Neuron (in vitro differentiated cells): ENCODE data around the gene RGS7.

Experiments
- H2AFZ ChIP-seq: one replicate; pipeline ENCODE4 v1.6.1; 2013; ENCODE audit warnings: low read depth, mild to moderate bottlenecking, inconsistent platforms, low read length, moderate library complexity
- H3K27me3 ChIP-seq: one replicate; pipeline ENCODE4 v1.6.1; 2013; ENCODE audit warnings: low read length; ENCODE audit not compliant: insufficient read depth
- H3K36me3 ChIP-seq: one replicate; pipeline ENCODE4 v1.6.1; 2013; ENCODE audit warnings: low read length; ENCODE audit not compliant: insufficient read depth
- H3K4me1 ChIP-seq: one replicate; pipeline ENCODE4 v1.6.1; 2013; ENCODE audit warnings: low read length; ENCODE audit not compliant: insufficient read depth
- H3K4me3 ChIP-seq: 2 replicates; pipeline ENCODE4 v1.5.1; 2013; ENCODE audit warnings: mild to moderate bottlenecking, low read length, moderate library complexity
- H3K9me3 ChIP-seq: one replicate; pipeline ENCODE4 v1.6.1; 2013; ENCODE audit warnings: low read length

Gene RGS7

GRCh38 chr1:241286486-241286885 lies 70.5 kb downstream of the RGS7 start:
- H3K36me3 ChIP-seq = no peaks in the 10 kb centered on the region
- H2AFZ ChIP-seq = no peak overlapping the region
- no peaks in the 10 kb centered on the region for H3K4me1 ChIP-seq
- H3K27me3 ChIP-seq = no peaks in the 10 kb centered on the region
- no peaks in the 10 kb centered on the region for H3K9me3 ChIP-seq
- H3K4me3 ChIP-seq = no peak overlapping the region

DNA sequence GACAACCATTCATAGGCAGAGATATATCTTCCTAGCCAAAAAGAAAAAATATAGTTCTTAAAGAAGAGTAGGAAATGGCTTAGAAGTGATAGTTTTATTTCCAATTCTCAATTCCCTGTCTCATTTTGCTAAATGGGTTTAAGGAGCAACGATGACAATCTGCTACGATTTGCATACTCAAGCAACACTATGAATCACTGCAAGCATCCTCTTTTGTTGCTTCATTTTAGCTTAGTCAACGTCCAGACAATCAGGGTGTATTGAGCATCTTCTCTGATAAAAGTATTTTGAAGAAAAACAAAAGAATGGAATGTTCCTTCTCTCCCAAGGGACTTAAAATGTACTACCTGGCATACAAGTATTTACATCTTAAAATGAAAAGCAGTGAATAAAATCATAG lies 80.6 kb downstream of the RGS7 start:
- no peak overlapping the region for H3K4me3 ChIP-seq
- H3K27me3 ChIP-seq = no peaks in the 10 kb centered on the region
- H2AFZ ChIP-seq = no peak overlapping the region

GRCh38 chr1:241275981-241276380 lies 81.0 kb downstream of the RGS7 start:
- no peaks in the 10 kb centered on the region for H3K36me3 ChIP-seq

More for the DNA sequence above, 80.6 kb downstream of the RGS7 start:
- Histone ChIP-seq H3K4me1 (no peaks in the 10 kb centered on the region), H3K36me3 (no peaks in the 10 kb centered on the region), H3K9me3 (no peaks in the 10 kb centered on the region)

DNA sequence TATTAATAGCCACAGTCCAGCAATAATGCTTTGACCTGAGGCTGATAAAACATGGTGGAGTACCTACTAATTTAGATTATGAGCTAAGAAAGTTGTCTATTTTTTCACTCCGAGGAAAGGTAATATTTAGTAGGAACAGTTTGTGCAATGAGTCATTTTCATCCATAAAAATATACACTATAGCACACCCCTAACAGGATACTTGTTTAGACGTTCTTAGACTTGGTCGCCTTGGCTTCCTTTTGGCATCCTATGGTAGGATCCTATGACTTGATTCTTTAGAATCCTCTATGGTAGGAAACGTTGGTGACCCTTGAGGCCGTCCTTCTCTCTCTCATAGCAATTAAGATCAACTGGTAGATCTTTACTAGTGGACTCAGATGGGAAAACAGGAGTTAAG lies 81.8 kb downstream of the RGS7 start:
- Histone ChIP-seq H3K9me3 (no peaks in the 10 kb centered on the region), H3K4me3 (no peak overlapping the region), H2AFZ (no peak overlapping the region), H3K36me3 (no peaks in the 10 kb centered on the region), H3K4me1 (no peaks in the 10 kb centered on the region), H3K27me3 (no peaks in the 10 kb centered on the region)

More at GRCh38 chr1:241275981-241276380, 81.0 kb downstream of the RGS7 start:
- Histone ChIP-seq H3K4me3 (no peak overlapping the region), H2AFZ (no peak overlapping the region), H3K4me1 (no peaks in the 10 kb centered on the region), H3K9me3 (no peaks in the 10 kb centered on the region), H3K27me3 (no peaks in the 10 kb centered on the region)

GRCh38 chr1:241274693-241275092 lies 82.3 kb downstream of the RGS7 start:
- H3K27me3 ChIP-seq = no peaks in the 10 kb centered on the region
- no peaks in the 10 kb centered on the region for H3K9me3 ChIP-seq
- no peaks in the 10 kb centered on the region for H3K36me3 ChIP-seq
- no peak overlapping the region for H2AFZ ChIP-seq
- H3K4me3 ChIP-seq = no peak overlapping the region
- no peaks in the 10 kb centered on the region for H3K4me1 ChIP-seq

DNA sequence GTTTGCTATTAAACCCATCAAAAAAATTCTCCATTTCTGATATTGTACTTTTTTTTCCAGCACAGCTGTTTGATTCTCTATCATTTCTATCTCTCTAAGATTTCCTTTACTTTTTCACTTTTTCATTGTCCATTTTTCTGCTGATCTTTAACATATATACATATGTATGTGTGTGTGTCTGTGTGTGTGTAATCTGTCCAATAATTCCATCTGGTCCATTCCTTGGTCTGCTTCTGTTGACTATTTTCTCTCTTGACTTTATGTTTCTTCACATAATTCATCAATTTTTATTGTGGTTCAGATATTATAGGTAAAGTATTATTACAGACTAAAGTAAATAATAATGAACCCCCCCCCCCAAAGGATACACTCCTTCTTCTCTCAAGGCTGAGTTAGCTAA lies 84.2 kb downstream of the RGS7 start:
- Histone ChIP-seq H2AFZ (no peak overlapping the region), H3K27me3 (no peaks in the 10 kb centered on the region), H3K4me1 (no peaks in the 10 kb centered on the region), H3K36me3 (no peaks in the 10 kb centered on the region), H3K9me3 (no peaks in the 10 kb centered on the region), H3K4me3 (no peak overlapping the region)

DNA sequence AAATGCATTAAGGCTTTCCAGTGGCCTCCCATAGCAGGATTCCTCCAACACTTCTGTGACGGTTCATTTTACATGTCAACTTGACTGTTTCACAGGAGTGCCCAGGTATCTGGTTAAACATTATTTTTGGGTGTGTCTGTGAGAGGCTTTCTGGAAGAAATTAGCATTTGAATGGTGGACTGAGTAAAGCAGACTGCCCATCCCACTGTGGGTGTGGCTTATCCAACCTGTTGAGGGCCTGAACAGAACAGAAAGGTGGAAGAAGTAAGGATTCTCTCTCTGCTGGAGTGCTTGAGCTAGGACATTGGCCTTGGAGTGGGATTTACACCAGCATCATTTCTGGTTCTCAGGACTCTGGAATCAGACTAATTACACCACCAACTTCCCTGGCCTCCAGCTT lies 85.6 kb downstream of the RGS7 start:
- Histone ChIP-seq H2AFZ (no peak overlapping the region), H3K36me3 (no peaks in the 10 kb centered on the region), H3K4me3 (no peak overlapping the region), H3K4me1 (no peaks in the 10 kb centered on the region), H3K27me3 (no peaks in the 10 kb centered on the region), H3K9me3 (no peaks in the 10 kb centered on the region)

DNA sequence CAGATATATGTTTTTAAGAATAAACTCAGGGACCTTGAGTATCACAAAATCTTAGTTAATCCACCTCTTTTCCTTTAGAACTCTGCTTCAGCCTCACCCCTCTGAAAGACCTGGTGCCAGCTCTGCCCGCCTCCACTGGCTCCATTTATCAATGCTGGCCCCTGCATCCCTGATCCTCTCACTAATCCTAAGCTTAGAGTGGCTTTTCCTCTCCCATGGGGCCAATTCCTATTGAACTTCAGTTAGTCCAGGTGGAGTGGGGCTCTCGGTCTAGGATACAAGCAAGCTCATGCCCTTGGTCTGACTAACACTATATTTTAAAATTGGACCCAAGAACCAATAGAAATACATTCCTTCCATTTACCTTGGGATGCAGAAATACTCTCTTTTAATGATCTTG lies 87.0 kb downstream of the RGS7 start:
- H3K9me3 ChIP-seq = no peaks in the 10 kb centered on the region
- H3K4me1 ChIP-seq = no peaks in the 10 kb centered on the region
- no peaks in the 10 kb centered on the region for H3K36me3 ChIP-seq
- H2AFZ ChIP-seq = no peak overlapping the region
- H3K27me3 ChIP-seq = no peaks in the 10 kb centered on the region
- H3K4me3 ChIP-seq = no peak overlapping the region

DNA sequence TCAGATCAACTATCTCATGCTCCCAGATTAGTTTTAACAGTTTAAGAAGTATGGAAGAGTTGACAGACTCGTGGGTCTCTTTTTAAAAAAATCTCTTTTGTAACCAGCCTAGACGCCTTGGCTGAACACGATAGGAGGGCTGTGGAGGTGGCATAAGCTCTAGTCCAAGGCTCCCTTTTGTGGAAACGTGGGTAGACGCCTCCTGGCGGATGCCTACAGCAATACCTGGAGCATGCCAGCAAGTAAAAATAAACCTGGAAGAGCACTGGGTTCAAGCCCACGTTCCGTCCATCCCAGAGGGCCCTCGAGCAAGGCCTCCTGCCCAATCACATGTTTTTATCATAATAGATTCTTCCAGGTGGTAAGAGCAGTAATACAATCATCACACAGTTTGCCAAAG lies 87.9 kb downstream of the RGS7 start:
- Histone ChIP-seq H3K4me1 (no peaks in the 10 kb centered on the region), H3K36me3 (no peaks in the 10 kb centered on the region), H3K9me3 (no peaks in the 10 kb centered on the region), H3K4me3 (no peak overlapping the region), H3K27me3 (no peaks in the 10 kb centered on the region), H2AFZ (no peak overlapping the region)

GRCh38 chr1:241266121-241266520 lies 90.9 kb downstream of the RGS7 start:
- no peaks in the 10 kb centered on the region for H3K4me1 ChIP-seq
- no peak overlapping the region for H3K4me3 ChIP-seq
- H2AFZ ChIP-seq = no peak overlapping the region
- H3K27me3 ChIP-seq = no peaks in the 10 kb centered on the region
- H3K36me3 ChIP-seq = no peaks in the 10 kb centered on the region
- H3K9me3 ChIP-seq = no peaks in the 10 kb centered on the region

DNA sequence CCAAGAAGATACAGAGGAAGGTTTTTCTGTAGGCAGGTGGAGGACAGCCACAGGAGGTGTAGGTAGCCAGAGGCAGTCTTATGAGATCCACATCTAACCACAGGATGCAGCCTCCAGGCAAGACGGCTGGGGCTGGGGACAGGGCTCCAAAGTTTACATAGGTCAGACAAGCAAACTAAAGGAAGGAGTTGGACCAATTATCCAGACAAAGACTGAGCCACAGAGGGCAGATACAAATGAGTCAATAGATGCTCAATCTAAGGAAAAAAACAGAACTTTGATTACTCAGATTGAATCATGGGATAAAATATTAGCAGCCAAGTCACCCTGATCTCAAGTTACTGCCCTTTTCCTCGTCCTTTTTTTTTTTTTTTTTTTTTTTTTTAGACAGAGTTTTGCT lies 91.6 kb downstream of the RGS7 start:
- H3K36me3 ChIP-seq = no peaks in the 10 kb centered on the region
- no peak overlapping the region for H3K4me3 ChIP-seq
- no peaks in the 10 kb centered on the region for H3K4me1 ChIP-seq
- H3K9me3 ChIP-seq = no peaks in the 10 kb centered on the region
- no peaks in the 10 kb centered on the region for H3K27me3 ChIP-seq
- H2AFZ ChIP-seq = no peak overlapping the region

DNA sequence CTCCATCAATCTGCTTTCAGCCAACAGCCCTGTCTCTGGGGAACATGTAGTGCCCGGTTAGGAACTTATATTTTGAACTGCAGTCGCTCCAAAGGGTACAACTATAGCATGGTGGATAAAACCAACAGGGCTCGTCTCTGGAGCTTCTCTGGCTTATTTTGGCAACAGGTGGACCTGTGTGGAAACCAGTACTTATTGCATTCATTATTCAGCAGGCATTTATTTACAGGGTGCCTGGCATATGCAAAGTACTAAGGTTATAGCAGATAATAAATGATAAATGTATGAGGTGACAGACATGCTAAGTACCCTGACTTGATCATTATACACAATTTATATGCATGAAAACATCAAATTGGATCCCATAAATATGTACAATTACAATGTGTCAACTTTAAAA lies 93.7 kb downstream of the RGS7 start:
- Histone ChIP-seq H3K4me1 (no peaks in the 10 kb centered on the region), H3K4me3 (no peak overlapping the region), H2AFZ (no peak overlapping the region), H3K36me3 (no peaks in the 10 kb centered on the region), H3K27me3 (no peaks in the 10 kb centered on the region), H3K9me3 (no peaks in the 10 kb centered on the region)

DNA sequence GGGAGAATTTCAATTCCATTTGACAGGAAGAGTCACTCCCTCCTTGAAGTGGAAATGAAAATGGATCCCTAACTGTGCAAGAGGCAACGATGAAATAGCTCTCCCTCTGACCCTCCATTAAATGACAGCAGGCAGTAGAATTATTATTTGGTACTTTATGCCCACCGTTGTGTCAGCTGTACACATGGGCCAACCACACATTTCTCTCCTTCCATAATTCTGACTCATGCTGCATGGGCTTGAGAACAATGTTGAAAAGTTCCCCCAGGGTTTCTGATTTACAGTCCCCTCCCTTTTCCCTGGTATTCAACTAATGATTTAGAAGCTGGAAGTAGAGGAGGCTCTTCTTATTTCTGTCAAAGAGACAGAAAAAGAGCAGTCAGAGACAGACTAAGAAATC lies 103.5 kb downstream of the RGS7 start:
- Histone ChIP-seq H3K4me1 (no peaks in the 10 kb centered on the region), H2AFZ (no peak overlapping the region), H3K36me3 (no peaks in the 10 kb centered on the region), H3K4me3 (no peak overlapping the region), H3K9me3 (no peaks in the 10 kb centered on the region), H3K27me3 (no peaks in the 10 kb centered on the region)

DNA sequence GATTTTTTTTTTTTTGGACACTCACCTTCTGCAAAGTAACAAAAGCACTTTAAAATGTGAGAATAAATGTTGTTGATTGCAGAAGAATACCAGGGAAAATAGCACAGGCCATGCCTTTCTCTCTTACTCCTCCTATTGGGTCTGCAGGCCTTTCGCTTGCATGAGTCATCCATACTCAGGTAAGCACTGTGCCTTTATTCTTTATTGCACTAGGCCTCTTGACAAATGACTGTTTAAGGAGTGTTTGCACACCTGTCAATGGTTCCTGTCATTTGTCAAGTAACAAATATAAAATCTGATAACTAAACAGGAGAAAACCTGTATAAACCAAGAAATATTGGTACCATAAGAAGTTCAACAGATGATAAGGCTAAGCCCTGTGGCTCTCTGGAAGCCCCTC lies 106.5 kb downstream of the RGS7 start:
- H3K9me3 ChIP-seq = no peaks in the 10 kb centered on the region
- H2AFZ ChIP-seq = no peak overlapping the region
- no peak overlapping the region for H3K4me3 ChIP-seq
- no peaks in the 10 kb centered on the region for H3K36me3 ChIP-seq
- H3K27me3 ChIP-seq = no peaks in the 10 kb centered on the region
- H3K4me1 ChIP-seq = no peaks in the 10 kb centered on the region
